Ishikawa (cell line): Measurements from ENCODE around the gene SLC2A2.

Experiments
- CEBPB ChIP-seq: IDR thresholded peaks from 2 replicates; pipeline ENCODE4 v1.6.1; 2012
- CREB1 ChIP-seq: IDR thresholded peaks from 2 replicates; pipeline ENCODE4 v1.6.1; 2012; ENCODE audit warnings: low read depth
- EGR1 ChIP-seq: IDR thresholded peaks from 2 replicates; pipeline ENCODE4 v1.6.1; 2012
- EP300 ChIP-seq: IDR thresholded peaks from 2 replicates; pipeline ENCODE4 v1.6.1; 2012; ENCODE audit warnings: borderline replicate concordance
- FOXM1 ChIP-seq: IDR thresholded peaks from 2 replicates; pipeline ENCODE4 v1.6.1; 2012; ENCODE audit warnings: low read depth, borderline replicate concordance
- MAX ChIP-seq: IDR thresholded peaks from 2 replicates; pipeline ENCODE4 v1.6.1; 2012
- NFIC ChIP-seq: IDR thresholded peaks from 2 replicates; pipeline ENCODE4 v1.6.1; 2012
- RAD21 ChIP-seq: IDR thresholded peaks from 2 replicates; pipeline ENCODE4 v1.6.1; 2012; ENCODE audit warnings: low read depth
- REST ChIP-seq: IDR thresholded peaks from 2 replicates; pipeline ENCODE4 v1.6.1; 2012; ENCODE audit warnings: low read depth, mild to moderate bottlenecking
- TCF12 ChIP-seq: IDR thresholded peaks from 2 replicates; pipeline ENCODE4 v1.6.1; 2012; ENCODE audit warnings: low read depth
- TEAD4 ChIP-seq: IDR thresholded peaks from 2 replicates; pipeline ENCODE4 v1.6.1; 2012
- YY1 ChIP-seq: IDR thresholded peaks from 2 replicates; pipeline ENCODE4 v1.6.1; 2012; ENCODE audit warnings: low read depth
- ZBTB7A ChIP-seq: IDR thresholded peaks from 2 replicates; pipeline ENCODE4 v1.6.1; 2012; ENCODE audit warnings: low read depth

GRCh38 chr3:171064461-171064860 is 37.9 kb upstream of the SLC2A2 start:
- TF ChIP-seq EP300 (no peak), EGR1 (no peak), NFIC (no peak), TEAD4 (no peak), YY1 (no peak), CEBPB (no peak), MAX (no peak), ZBTB7A (no peak), RAD21 (no peak), REST (no peak), FOXM1 (no peak), TCF12 (no peak), CREB1 (no peak)
